ENCODE data around the gene EFCAB14.

DNA sequence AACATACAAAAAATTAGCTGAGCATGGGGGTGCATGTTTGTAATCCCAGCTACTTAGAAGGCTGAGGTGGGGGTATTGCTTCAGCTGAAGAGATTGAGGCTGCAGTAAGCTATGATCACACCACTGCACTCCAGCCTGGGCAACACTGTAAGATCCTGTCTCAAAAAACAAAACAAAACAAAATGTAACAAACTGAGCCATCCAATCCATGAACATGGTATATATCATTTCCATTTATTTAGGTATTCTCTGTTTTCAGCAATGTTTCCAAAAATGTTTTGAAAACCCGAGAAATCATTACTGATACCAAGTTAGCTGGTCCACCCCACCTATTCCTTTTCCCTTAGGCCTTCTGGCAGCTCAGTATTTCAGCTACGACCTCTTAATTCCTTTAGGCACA is 69.2 kb downstream of the EFCAB14 start:
- no peak for TF ChIP-seq EZH2 (IDR thresholded peaks at IDR 0.05)
- TF ChIP-seq POLR2AphosphoS5 (IDR thresholded peaks at IDR 0.05; ENCODE audit: borderline replicate concordance, low read depth, low read length): no peak

All from SK-N-MC (cell line).